ENCODE data around the gene GTF2F2.
"Not testable (repeated sequence)": the region's sequence is repeated elsewhere in the genome, so short reads cannot be mapped to it uniquely, and the experiment has no call there.

The GTF2F2 gene

DNA sequence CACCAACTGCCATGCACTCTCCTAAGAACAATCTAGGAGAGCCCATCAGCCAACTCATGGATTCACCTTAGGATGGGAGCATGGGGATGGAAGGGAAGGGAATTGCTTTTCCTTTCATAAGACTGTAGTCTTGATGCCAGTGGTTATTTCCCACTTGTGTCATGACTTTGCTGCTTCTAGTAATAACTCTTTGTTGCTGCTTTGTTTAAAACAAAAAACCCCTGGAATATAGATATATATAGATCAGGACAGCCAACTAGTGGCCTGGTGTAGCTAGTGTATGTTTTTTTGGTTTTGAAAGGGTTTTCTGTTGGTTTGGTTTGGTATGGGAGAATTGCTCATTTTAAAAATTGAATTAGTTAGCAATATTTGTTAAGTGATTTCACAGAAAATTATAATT, 119.8 kb downstream of the GTF2F2 start:
- no peak for TF ChIP-seq Cebpa-rat (IDR thresholded peaks at IDR 0.05)
- H3K36me3 ChIP-seq = peaks cover 10% of the 10 kb centered on the region; the same call in 1 of the 2 replicates
- no peaks in the 10 kb centered on the region for H3K9me3 ChIP-seq
- H4K20me1 ChIP-seq = peaks cover 11% of the 10 kb centered on the region; the same call in 1 of the 2 replicates
- H3K4me1 ChIP-seq = no peaks in the 10 kb centered on the region
- no peaks in the 10 kb centered on the region for H3K27me3 ChIP-seq
- no peak overlapping the region for H3K4me3 ChIP-seq
- H3K27ac ChIP-seq = no peak overlapping the region
- H3K4me2 ChIP-seq = no peak overlapping the region
- no peak overlapping the region for H3K9ac ChIP-seq

DNA sequence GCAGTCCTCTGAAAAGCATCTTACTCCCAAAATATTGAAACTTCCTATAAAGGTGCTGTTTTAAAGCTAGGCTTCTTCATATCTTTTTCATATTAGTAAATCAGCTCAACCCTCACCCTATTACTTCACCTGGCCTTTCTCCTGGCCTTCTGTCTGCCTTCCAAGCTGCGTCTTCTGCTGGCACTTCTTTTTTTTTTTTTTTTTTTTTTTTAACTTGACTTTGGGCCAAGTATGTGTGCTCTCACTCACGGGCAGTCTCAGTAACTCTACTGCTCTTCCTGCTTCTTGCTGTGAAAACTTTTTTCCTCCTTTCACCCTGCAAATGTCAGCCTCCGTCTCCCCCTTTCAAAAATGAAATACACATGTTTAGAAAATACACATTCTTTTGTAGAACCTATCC, 121.8 kb downstream of the GTF2F2 start:
- Histone ChIP-seq H3K9ac (no peak overlapping the region), H3K36me3 (peaks cover 13% of the 10 kb centered on the region), H3K27ac (no peak overlapping the region), H3K4me3 (no peak overlapping the region), H3K4me2 (no peak overlapping the region), H3K9me3 (no peaks in the 10 kb centered on the region), H3K4me1 (no peaks in the 10 kb centered on the region), H4K20me1 (peaks cover 11% of the 10 kb centered on the region; the same call in 1 of the 2 replicates), H3K27me3 (no peaks in the 10 kb centered on the region)
- TF ChIP-seq Cebpa-rat (IDR thresholded peaks at IDR 0.05) = no peak

DNA sequence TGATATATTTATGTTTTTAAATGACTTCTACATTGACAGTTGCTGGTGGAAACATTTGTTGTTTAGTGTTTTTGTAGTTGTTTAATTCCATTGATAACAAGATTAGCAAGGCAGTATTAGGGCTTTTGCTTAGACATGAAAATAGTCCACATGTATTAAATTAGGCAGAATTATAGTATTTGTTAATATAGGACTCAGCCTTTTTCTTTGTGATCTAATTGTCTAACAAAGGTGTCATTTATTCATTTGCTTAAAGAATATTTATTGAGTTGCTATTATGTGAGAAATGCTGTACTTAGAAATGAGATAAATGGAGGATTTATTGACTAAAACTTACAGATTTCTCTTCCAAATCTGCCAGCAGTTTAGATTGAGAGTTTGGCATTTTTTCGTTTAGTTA, 122.2 kb downstream of the GTF2F2 start:
- no peak overlapping the region for H3K4me2 ChIP-seq

DNA sequence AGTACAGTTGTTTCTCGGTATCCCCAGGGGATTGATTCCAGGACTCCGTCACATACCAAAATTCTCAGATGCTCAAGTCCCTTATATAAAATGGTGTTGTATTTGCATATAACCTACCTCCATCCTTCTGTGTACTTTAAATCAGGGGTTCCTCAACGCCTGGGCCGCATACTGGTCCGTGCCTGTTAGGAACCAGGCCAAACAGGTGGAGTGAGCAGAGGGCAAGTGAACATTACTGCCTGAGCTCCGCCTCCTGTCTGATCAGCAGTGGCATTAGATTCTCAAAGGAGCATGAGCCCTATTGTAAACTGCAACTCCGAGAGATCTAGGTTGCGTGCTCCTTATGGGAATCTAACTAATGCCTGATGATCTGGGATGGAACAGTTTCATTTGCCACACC, 122.8 kb downstream of the GTF2F2 start:
- Histone ChIP-seq H3K9me3 (no peaks in the 10 kb centered on the region), H3K27ac (no peak overlapping the region), H3K36me3 (peaks cover 14% of the 10 kb centered on the region), H3K9ac (no peak overlapping the region), H3K4me1 (no peaks in the 10 kb centered on the region), H3K4me3 (no peak overlapping the region), H4K20me1 (peaks cover 11% of the 10 kb centered on the region; the same call in 1 of the 2 replicates), H3K27me3 (no peaks in the 10 kb centered on the region), H3K4me2 (no peak overlapping the region)
- TF ChIP-seq Cebpa-rat (IDR thresholded peaks at IDR 0.05) = no peak

More for the DNA sequence above, 122.2 kb downstream of the GTF2F2 start:
- H3K9me3 ChIP-seq = no peaks in the 10 kb centered on the region
- H4K20me1 ChIP-seq = peaks cover 11% of the 10 kb centered on the region; the same call in 1 of the 2 replicates
- no peak overlapping the region for H3K4me3 ChIP-seq
- TF ChIP-seq Cebpa-rat (IDR thresholded peaks at IDR 0.05) = no peak
- H3K27ac ChIP-seq = no peak overlapping the region
- H3K27me3 ChIP-seq = no peaks in the 10 kb centered on the region
- H3K36me3 ChIP-seq = peaks cover 16% of the 10 kb centered on the region
- no peak overlapping the region for H3K9ac ChIP-seq
- H3K4me1 ChIP-seq = no peaks in the 10 kb centered on the region

DNA sequence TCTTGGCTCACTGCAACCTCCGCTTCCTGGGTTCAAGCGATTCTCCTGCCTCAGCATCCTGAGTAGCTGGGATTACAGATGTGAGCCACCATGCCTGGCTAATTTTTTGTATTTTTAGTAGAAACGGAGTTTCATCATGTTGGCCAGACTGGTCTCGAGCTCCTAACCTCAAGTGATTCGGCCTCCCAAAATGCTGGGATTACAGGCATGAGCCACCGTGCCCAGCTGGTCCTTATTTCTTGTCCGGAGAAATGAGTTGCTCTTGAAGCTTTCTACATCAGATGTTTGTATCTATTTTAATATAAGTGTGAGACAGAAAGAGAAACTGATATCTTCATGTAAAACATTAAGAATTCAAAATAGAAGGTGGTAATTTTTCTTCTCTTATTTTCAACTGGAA, 124.4 kb downstream of the GTF2F2 start:
- H3K27ac ChIP-seq, H3K9ac ChIP-seq, H3K4me2 ChIP-seq, H3K27me3 ChIP-seq, H3K4me3 ChIP-seq, H3K36me3 ChIP-seq, H3K4me1 ChIP-seq, H3K9me3 ChIP-seq: not testable (repeated sequence)
- H4K20me1 ChIP-seq = peaks cover 11% of the 10 kb centered on the region; the same call in 1 of the 2 replicates

DNA sequence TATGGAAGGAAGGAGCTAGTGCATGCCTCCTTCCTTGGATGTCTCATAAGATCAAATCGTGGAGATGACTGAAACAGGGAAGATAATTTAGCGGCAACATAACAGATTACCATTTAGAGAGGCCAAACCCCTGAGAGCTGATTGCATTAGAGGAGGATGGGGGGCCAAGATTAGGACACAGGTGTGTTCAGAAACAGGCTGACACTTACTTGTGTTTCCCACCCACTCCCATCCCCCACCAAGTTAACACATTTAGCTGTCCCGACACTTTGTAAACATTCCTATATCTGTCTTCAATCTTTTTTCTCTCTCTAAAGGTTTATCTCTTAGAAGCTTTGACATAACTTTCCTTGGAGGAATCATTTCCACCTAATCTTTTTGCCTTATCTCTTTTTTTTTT, 129.4 kb downstream of the GTF2F2 start:
- Histone ChIP-seq H3K27ac (no peak overlapping the region), H3K9me3 (no peaks in the 10 kb centered on the region), H3K4me3 (no peak overlapping the region), H4K20me1 (0 out of 2 replicates have a peak, but pooled peaks cover 10% of the 10 kb centered on the region), H3K36me3 (peaks cover 34% of the 10 kb centered on the region), H3K4me1 (no peaks in the 10 kb centered on the region), H3K9ac (no peak overlapping the region), H3K27me3 (no peaks in the 10 kb centered on the region), H3K4me2 (no peak overlapping the region)
- TF ChIP-seq Cebpa-rat (IDR thresholded peaks at IDR 0.05) = no peak

DNA sequence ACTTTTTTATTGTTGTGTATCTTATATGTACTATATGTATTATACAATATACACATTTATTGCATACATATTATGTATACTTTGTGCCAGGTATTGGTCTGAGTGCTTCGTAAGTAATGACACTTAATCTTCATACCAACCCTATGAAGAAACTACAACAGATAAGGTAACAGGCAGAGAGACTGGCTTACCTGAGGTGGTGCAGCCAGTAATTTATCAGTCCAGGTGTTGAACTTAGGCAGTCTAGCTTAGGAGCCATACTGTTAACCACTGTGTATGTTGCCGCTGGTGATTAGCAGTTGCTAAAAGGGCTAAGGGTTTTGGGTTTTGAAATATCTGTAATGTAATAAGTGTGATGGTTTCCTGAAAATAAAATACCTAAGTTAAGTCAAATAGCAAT, 134.1 kb downstream of the GTF2F2 start:
- Histone ChIP-seq H3K4me3 (no peak overlapping the region), H3K27ac (no peak overlapping the region), H4K20me1 (0 out of 2 replicates have a peak, but pooled peaks cover 9% of the 10 kb centered on the region), H3K4me1 (0 out of 2 replicates have a peak, but pooled peaks cover under 1% of the 10 kb centered on the region), H3K9me3 (no peaks in the 10 kb centered on the region), H3K4me2 (no peak overlapping the region), H3K9ac (no peak overlapping the region), H3K27me3 (no peaks in the 10 kb centered on the region), H3K36me3 (peaks cover 35% of the 10 kb centered on the region)
- no peak for TF ChIP-seq Cebpa-rat (IDR thresholded peaks at IDR 0.05)

DNA sequence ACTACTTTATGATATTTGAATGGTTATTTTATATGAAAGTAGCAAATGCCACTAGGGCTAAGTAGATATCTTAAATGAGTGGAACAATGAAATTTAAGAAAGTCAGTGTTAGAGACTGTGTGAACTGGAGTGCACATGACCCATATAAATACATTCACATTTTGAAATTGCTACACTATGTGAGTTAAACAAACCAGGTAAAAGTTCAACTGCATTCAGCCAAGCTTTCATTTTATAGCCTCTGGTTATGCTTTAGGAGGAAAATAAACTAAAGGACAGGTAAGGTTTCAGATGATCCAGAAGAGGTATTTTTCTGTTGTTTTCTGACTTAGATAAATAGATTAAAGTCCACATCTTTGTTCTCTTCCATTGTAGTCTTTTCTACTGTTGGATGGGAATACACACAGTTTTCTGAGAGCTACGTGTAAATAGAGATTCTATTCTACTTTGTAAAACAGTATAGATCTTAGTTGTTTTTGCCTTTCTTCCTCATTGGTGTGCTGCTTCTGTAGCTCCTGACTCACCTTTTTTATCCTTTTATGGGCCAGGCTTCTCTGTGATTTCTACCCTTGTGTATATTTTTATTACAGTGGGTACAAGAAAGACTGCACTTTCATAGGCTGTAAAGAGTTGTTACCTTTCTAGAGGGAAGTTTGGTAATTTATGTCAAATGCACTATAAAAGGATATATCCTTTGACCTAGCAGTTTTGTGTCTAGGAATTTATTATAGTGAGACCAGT, 135.1 kb downstream of the GTF2F2 start:
- Histone ChIP-seq H3K4me1 (peaks cover 8% of the 10 kb centered on the region; the same call in 1 of the 2 replicates), H3K4me2 (no peak overlapping the region), H3K27me3 (no peaks in the 10 kb centered on the region), H3K9me3 (no peaks in the 10 kb centered on the region), H3K27ac (no peak overlapping the region), H3K4me3 (no peak overlapping the region), H4K20me1 (0 out of 2 replicates have a peak, but pooled peaks cover 3% of the 10 kb centered on the region), H3K9ac (no peak overlapping the region), H3K36me3 (peaks cover 32% of the 10 kb centered on the region)
- TF ChIP-seq Cebpa-rat (IDR thresholded peaks at IDR 0.05) = no peak

DNA sequence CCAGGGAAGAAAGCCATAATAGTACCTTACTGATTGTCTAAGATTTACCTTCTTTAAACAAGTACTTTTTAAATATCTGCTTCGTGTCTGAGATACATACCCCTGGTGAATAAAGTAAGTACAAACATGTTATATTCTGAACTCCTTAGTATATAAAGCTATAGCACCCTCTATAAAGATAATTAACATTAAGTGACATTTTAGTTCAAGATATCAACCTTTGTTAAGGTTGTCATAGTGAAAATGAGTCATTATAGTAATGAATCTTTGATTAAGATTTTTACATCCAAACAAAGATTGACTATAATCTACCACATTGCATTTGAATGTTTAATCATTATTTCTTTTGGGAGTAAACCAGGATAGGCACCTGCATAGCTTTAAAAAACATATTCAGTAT, 135.9 kb downstream of the GTF2F2 start:
- H3K9ac ChIP-seq = no peak overlapping the region

DNA sequence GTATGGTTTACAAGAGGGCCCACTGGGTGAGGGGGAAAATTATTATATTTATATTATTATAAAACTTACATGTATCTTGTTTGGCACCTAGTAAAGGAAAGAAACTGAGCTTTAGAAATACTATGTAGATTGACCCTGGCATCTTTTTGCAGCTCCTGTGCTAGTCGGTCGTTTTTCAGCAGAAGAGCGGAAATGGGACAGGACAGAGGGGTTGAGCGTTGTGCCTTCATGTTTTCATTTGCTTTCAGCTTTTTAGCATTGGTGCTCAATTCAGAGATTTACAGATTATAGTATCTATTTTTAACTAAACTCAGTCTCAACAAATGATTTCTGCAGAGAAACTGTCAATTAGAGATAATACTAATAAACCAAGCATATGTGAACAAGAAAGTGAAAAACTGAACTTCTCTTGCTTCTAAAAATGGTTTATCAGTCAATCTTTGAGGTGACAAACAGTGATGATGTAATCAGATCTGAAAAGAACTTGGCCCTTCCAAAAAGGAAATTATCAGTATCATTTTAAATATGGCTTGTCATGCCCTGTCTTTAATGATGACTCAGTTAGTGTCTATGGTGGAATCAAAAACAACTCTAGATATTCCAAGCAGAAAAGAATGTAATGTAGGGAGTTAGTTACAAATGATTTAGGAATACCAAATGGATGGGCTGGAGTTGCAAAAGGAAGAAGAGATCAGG, 137.5 kb downstream of the GTF2F2 start:
- TF ChIP-seq Cebpa-rat (IDR thresholded peaks at IDR 0.05) = no peak
- Histone ChIP-seq H3K27ac (no peak overlapping the region), H3K27me3 (no peaks in the 10 kb centered on the region), H4K20me1 (no peaks in the 10 kb centered on the region), H3K36me3 (peaks cover 37% of the 10 kb centered on the region), H3K4me1 (peaks cover 8% of the 10 kb centered on the region; the same call in 1 of the 2 replicates), H3K9me3 (no peaks in the 10 kb centered on the region), H3K4me2 (no peak overlapping the region), H3K9ac (no peak overlapping the region), H3K4me3 (no peak overlapping the region)

More for the DNA sequence above, 135.9 kb downstream of the GTF2F2 start:
- Histone ChIP-seq H3K27ac (no peak overlapping the region), H3K27me3 (no peaks in the 10 kb centered on the region), H3K9me3 (no peaks in the 10 kb centered on the region), H3K4me2 (no peak overlapping the region), H3K4me3 (no peak overlapping the region), H3K4me1 (peaks cover 8% of the 10 kb centered on the region; the same call in 1 of the 2 replicates), H3K36me3 (peaks cover 30% of the 10 kb centered on the region), H4K20me1 (no peaks in the 10 kb centered on the region)
- no peak for TF ChIP-seq Cebpa-rat (IDR thresholded peaks at IDR 0.05)
